GM12874 (cell line): ENCODE data around the gene CALML4.

Experiments used
- TF ChIP-seq, protein P1 (sequence below): IDR thresholded peaks from 2 replicates; pipeline ENCODE4 v1.5.1; 2011; ENCODE audit warnings: low read depth, mild to moderate bottlenecking, control low read depth, low read length, moderate library complexity; ENCODE audit not compliant: insufficient read depth

Gene CALML4

GRCh38 chr15:68204776-68205557 is at the start of gene CALML4:
Gene CALML4, minus strand, starts transcription at chr15:68205332. Its CDS starts 85 bp downstream, at chr15:68205247.
- TF ChIP-seq, protein P1, sequence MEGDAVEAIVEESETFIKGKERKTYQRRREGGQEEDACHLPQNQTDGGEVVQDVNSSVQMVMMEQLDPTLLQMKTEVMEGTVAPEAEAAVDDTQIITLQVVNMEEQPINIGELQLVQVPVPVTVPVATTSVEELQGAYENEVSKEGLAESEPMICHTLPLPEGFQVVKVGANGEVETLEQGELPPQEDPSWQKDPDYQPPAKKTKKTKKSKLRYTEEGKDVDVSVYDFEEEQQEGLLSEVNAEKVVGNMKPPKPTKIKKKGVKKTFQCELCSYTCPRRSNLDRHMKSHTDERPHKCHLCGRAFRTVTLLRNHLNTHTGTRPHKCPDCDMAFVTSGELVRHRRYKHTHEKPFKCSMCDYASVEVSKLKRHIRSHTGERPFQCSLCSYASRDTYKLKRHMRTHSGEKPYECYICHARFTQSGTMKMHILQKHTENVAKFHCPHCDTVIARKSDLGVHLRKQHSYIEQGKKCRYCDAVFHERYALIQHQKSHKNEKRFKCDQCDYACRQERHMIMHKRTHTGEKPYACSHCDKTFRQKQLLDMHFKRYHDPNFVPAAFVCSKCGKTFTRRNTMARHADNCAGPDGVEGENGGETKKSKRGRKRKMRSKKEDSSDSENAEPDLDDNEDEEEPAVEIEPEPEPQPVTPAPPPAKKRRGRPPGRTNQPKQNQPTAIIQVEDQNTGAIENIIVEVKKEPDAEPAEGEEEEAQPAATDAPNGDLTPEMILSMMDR, result no peak

- TF ChIP-seq, protein P1, result peak; percentile 75
These were observed 47.9 kb upstream of the CALML4 start for GRCh38 chr15:68252925-68253534.

- TF ChIP-seq, protein P1, result no peak
These were observed 44.1 kb upstream of the CALML4 start for GRCh38 chr15:68249058-68249713.

- TF ChIP-seq, protein P1, result no peak
These were observed 39.1 kb upstream of the CALML4 start for GRCh38 chr15:68244235-68244634.

DNA sequence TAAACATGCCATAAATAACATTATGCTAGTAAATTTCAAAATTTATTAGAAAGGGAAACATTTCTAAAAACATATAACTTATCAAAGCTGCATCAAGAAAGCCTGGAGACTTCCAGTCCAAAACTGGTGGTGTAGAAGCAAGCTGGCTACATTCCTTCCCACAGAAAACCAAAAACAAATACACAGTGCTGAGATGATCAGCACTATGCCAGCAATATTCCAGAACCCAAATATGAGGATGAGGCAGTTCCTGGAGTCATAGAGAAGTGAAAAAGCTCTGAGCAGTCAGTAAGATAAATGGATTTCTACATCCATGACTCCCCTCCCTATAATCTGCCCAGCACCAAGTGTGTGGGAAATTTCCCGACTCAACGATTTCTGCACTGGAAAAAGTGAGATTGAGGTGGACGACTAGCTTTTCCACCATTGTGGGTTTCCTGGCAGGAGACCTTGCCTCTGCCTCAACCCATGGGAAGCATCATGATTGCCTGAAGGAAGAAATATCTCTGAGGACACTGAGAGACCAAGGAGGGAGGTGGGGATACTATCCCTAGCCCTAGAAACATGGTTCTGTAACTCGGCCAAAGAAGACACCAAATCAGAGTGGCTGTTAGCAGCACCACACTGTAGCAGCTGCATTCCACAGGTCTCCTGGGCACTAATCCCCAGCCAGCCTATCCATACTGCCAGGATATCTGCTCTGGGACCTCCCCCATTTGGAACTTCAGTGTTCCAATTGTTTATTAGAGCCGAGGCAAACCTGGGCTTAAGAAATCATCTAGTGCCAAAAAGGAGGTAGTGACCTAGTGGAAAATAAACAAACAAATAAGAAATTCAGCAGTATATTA is 36.2 kb upstream of the CALML4 start:
- TF ChIP-seq, protein P1, result no peak

DNA sequence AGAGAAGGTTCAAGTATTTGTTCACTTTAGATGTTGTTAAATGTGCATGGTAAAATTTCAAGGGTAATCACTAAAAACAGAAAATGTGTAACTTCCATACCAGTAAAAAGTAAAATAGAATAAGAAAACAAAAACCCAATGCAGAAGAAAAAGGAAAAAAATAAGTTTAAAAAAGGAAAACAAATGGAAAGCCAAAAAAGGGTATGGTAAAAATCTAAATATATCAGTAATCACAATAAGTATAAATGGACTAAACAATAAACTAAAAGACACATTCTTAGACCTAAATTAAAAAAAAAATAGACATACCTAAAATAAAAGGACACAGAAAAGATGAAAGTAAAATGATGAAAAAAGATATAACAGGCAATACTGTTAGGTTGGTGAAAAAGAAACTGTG is 33.9 kb upstream of the CALML4 start:
- TF ChIP-seq, protein P1, result no peak
